GM19324 (cell line): Measurements from ENCODE around the gene SPCS2.
"Not testable (repeated sequence)": the region's sequence is repeated elsewhere in the genome, so short reads cannot be mapped to it uniquely, and the experiment has no call there.

Experiments
- ATAC-seq: cut with Tn5 transposase; IDR thresholded peaks from one replicate; pipeline ENCODE4 v1.9.1; 2021; ENCODE audit warnings: mild to moderate bottlenecking, moderate library complexity; ENCODE audit not compliant: unreplicated experiment, low FRiP score

Gene SPCS2

DNA sequence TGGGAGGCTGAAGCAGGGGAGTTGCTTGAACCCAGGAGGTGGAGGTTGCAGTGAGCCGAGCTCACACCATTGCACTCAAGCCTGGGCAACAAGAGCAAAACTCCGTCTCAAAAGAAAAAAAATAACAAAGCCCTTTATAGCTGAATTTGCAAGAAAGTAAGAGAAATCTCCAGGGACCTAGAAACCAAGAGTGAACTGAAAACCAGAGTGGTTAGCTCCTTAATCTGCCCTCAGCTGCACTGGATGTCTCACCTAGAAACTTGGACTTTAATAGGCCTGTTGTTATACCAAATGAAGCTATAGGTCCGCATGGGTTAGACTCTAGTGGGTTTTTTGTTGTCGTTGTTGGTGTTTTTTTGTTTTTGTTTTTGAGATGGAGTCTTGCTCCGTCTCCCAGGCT is 43.8 kb downstream of the SPCS2 start:
- ATAC-seq = no peak

DNA sequence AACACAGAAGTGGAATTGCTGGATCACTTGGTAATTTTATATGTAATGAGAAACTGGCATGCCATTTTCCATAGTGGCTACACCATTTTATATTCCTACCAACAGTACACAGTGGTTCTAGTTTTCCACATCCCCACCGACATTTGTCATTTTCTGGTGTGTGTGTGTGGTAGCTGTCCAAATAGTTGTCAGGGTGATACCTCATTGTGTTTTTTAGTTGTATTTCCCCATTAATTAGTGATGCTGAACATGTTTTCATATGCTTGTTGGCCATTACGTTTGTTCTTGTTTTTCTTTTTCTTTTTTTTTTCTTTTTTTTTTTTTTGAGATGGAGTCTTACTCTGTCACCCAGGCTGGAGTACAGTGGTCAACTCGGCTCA is 51.9 kb downstream of the SPCS2 start:
- ATAC-seq = no peak

DNA sequence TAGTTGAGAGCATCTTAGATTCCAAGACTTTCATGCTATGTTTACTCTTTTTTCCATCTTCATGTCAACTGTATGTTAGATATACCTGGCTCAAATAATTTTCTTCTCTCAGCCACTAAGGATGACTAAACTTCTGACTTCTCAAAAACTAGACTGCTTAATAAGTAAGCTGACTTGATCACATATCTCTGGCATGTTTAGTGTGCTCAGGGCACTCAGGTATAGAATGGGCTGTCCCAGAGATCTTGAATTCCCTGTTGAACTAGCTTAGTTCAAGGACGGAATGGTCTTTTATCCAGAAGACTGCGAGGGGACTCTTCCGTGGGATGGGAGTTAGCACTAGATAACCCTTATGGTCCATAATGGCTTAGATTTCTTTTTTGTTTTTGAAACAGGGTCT is 52.6 kb downstream of the SPCS2 start:
- ATAC-seq = no peak

DNA sequence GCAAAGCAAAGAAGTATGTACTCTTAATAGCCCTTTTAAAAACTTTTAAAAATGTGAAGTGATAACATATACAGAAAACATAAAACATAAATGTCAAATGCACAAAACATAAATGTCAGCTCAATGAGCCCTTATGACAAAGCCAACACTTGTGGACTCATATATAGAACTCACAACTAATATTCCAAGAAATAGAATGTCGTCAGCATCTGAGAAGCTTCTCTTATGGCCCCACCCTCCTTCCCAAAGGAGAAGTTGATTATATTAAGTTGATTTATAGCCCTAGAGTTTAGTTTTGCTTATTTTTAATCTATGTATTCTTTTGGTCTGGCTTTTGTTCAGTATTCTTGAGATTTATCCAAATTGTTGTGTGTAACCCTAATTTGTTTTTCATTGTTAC is 53.5 kb downstream of the SPCS2 start:
- no peak for ATAC-seq

DNA sequence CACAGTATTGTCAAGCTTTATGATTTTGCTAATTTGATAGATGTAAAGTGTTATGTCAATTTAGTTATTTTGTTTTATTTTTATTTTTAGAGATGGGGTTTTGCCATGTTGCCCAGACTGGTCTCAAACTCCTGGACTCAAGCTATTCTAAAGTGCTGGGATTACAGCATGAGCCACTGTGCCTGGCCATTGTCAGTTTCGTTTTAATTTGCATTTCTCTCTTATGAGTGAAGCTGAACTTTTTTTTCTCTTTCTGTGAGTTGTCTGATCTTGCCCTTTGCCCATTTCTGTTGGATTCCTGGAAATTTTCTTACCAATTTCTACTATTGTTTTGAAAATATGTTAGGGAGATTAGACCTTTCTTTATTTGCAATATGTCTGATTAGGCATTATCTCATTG is 55.1 kb downstream of the SPCS2 start:
- ATAC-seq = peak; percentile 58

DNA sequence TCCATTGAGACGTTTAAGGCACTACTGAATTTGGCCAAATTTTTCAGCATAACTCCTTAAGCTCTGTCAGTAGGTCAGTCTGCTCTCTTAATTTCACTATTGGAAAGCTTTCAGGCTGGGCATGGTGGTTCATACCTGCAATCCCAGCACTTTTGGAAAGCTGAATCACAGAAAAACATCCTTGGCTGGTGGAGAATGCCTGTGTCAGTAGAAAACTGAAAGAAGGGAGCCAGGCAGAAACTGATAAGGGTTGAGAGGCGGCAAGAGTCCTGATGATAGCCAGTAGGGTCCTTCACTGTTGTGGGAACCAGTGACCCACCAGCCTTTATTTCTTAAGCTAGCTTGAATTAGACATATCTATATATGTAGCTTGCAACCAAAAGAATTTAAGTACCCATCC is 62.3 kb downstream of the SPCS2 start:
- no peak for ATAC-seq

DNA sequence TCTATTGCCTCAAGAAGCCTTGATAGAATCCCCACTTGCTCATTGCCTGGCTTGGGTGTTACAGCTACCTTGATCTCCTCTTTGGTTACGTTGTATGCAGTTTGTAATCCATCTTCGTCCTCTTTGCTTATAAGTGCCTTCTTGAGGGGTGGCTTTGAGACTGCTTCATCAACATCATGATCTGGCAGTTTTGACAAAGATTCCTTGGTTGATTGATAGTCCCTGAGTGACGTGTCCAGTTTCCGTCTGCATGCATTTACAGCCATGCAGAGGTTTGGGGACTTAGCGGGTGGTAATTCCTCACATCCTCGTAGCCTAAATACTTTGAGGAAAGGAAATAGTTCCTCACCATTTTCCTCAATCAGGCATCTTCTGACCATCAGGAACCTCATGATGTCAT is 62.8 kb downstream of the SPCS2 start:
- ATAC-seq = no peak

DNA sequence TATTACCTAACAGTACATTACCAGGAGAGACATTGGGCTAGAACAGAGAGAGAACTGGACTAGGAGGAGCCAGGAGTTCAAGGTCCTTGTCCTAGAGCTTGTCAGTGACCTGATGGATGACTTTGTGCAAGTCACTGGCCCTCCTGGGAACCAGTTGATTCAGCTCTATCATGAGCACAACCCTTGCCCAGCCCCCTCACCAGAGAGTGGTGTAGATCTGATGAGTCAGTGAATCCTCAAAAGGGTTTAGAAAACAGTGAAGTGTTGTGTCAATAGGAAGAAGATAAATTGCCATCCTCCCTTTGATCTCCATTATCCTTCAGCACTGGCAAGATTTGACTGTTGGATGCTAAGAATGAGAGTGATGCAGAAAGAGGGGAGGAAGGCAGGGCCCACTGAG is 64.0 kb downstream of the SPCS2 start:
- no peak for ATAC-seq

DNA sequence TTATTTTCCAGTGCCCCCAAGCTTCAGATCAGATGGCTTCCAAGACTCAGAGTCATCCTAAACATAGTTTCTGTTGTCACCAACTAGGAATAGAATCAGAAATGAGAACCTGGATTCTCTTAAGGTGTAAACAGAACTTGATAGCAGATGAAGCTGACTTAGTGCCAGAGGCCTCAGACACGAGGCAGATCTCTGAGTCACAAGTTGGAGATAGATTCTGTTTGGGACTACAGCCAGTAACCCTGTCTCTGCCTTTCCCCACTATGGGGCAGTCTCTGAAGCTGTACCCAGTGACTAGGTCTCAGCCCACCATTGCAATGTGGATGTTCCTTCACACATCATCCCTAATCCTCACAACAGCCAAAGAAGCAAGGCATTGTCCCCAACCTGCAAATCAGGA is 65.1 kb downstream of the SPCS2 start:
- no peak for ATAC-seq

DNA sequence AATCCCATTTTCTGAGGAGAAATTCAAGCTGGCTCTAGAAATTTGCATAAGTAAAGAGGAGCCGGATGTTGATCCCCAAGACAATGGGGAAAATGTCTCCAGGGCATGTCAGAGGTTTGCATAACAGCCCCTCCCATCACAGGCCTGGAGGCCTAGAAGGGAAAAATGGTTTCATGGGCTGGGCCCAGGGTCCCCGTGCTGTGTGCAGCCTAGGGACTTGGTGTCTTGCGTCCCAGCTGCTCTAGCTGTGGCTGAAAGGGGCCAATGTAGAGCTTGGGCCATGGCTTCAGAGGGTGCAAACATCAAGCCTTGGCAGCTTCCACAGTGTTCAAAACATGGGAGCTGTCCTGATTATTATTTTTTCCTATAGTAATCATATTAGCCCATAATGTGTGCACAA is 70.1 kb downstream of the SPCS2 start:
- not testable (repeated sequence) for ATAC-seq

DNA sequence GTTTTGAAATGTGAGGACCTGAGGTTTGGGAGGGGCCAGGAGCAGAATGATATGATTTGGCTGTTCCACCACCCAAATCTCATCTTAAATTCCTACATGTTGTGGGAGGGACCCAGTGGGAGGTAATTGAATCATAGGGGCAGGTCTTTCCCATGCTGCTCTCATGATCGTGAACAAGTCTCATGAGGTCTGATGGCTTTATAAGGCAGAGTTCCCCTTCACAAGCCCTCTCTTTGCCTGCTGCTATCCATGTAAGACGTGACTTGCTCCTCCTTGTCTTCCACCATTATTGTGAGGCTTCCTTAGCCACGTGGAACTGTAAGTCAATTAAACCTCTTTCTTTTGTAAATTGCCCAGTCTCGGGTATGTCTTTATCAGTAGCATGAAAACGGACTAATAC is 71.3 kb downstream of the SPCS2 start:
- not testable (repeated sequence) for ATAC-seq

DNA sequence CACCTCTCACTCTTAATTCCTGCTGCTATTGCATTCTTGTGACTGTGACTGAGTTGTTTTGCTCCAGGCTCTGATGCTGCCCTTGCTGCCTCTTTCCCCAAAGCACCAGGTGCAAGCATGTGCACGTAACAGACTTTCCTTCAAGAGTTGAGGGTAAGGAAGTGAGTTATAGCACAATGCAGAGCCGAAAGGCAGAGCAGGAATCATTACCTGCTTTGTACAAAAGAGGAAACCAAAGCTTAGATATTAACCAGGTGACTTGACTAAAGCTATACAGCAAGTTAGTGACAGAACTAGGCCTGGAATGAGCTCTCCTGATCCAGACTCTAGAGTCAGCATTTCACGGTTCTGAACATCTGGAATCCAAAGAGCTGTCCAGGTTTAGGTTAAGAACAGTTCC is 73.2 kb downstream of the SPCS2 start:
- ATAC-seq = peak; percentile 38

DNA sequence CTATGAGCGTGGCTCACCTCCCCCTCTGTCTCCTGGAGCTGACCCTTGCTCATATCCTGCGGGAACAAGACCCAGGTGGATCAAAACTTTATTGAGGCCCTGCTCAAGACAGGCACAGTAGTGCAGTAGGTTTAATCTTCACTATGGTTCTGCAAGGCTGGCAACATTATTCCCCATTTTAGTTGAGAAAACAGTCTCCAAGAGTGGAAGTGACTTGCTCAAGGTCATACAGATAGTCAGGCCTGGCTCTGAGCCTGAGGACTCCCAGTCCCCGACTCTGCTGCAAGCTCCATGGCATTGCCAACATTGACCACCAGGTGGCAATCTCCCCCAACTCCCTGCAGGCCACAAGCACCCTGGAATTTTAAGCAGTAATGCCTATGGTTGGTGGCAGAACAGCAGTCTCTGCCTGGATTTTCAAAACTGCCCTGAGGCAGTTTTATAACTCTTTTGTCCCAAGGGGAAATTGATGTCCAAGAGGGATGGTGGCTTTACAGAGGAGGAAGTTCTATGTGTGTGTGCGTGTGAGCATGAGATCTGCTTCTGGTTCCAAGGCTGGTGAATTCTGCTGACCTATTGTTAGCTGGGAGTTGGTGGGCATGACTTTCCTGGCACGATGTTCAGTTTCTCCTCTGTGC is 73.8 kb downstream of the SPCS2 start:
- ATAC-seq = peak; percentile 66

DNA sequence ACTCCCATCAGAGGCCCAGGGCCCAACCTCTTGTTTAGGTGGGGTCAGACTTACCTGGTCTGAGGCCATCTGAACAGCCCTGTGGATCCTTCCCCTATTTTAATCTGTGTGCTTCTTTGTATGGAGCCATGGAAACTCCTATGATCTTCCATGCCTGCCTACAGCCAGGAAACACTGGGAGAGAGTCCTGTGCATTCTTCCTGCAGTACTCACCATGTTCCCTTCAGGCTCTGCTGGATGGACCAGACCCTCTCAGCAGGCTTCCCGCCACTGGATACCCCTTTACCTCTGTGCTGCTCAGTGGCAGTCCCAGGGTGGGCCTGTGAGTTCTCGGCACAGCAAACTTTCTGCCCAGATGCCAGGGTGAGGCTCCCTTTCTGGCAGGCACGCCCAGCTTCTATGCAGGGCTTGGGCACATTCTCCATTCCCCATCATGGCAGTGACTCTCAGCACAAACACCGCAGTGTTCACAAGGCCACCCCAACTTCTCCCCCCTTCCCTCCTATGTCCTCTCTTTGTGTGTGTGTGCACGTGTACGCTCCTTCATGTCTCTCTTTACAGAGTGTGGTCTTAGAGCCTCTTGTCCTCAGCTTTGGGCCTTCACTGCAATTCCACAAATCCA is 74.5 kb downstream of the SPCS2 start:
- ATAC-seq = peak; percentile 17

DNA sequence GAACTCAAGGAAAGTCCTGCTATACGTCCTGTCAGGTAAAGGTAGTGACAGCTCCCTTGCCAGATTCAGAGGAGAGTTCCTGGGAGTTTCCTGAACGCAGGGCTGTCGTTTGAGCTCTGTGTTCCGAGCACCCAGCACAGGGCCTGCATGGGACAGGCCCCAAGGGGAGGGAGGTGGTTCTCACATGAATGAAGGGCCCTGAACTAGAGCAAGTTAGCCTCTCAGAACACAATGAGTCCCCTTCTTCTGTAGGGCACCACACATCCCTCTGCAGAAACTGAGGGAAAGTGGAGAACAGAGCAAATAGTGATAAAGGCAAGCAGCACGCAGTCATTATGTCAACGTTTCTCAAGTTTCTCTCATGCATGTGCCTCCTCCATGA is 75.0 kb downstream of the SPCS2 start:
- no peak for ATAC-seq

DNA sequence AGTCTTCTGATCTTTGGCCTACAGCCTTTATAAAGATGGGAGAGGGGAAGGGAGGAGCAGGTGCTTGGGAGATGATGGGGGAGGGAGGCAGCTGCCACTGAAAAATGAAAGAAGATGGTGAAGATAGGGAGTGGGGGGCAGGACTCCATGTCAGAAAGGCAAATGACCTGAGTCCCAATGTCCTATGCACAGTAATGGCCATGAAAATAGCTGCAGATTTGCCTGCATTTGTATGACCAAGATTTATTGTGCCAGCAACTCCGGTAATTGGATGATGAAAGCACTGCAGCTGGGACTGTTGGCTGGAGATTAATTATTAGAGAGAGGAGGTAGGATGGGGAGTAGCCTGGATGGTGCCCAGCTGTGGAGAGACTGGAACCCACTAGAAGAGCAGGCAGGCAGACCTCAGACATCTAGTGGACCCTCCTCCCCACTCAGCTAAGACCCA is 75.7 kb downstream of the SPCS2 start:
- ATAC-seq = no peak

DNA sequence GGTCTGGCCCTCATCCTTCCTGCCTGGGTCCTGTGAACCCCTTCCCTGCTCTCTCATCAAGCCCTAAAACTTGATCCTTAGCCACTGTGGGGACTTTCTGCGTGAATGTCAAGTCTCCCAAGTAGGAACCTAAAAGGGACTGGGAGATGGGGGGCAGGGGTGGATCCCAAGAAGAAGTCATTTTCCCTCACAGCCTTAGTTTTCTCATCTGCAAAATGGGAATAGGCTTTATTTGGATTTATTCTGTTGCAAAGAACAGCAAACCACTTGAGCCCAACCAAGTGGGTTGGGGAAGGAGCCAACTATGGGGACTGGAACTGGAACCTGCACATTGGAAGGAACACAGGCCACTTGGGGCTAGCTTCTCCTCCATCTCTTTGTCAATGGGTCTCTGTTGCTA is 76.5 kb downstream of the SPCS2 start:
- ATAC-seq = no peak

DNA sequence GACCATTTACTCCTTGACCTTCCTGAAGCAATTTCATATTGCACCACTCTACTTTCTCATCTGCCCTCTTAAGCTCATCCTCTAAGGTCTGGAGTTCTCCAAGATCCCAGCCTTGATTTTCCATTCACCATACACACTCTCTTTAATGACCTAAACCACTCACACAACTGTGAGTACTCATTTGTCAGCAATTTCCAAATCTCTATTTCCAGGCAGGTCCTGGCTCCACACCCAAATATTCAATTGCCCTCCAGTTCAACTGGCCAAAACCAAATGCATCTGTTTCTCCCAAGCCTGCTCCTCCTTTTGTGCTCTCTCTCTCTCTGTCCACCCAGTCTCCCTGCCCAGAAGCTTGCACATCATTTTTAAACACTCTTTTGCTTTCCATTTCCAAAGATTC is 79.3 kb downstream of the SPCS2 start:
- ATAC-seq = no peak
